ENCODE results near the gene RBM6. TPM values are rescaled to one million over a fixed set of nuclear protein-coding genes. Genes with fewer than 3 reads are reported as not detected.
A peak's percentile ranks its signal among the peaks of the same experiment; 100 is the strongest.
"Not testable (repeated sequence)": the region's sequence is repeated elsewhere in the genome, so short reads cannot be mapped to it uniquely, and the experiment has no call there.

RBM6 gene
- polyA plus RNA-seq, 3 donors, result 39.5 to 161 (median 54.7) TPM

DNA sequence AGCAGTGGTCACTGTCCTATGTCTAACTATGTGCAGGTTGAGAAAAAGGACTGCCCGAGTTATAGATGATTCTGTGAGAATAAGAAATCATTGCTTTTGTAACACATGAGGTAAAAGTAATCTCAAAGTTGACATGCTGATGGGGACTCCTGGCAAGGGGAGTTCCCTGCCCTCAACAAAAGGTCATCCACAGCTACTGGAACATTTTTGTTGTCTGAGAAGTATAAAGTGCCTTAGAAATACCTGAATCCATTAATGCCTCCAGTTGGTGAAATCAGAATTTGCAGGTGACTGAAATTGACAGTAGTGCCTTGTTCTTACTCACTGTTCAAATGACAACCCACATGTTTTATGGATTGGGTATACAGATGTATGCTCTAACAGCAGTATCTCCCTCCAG, 105.0 kb downstream of the RBM6 start:
- WGBS, 3 donors, result 87 to 100% (median 97%) methylated on average over 1 of the region's 1 CpG

DNA sequence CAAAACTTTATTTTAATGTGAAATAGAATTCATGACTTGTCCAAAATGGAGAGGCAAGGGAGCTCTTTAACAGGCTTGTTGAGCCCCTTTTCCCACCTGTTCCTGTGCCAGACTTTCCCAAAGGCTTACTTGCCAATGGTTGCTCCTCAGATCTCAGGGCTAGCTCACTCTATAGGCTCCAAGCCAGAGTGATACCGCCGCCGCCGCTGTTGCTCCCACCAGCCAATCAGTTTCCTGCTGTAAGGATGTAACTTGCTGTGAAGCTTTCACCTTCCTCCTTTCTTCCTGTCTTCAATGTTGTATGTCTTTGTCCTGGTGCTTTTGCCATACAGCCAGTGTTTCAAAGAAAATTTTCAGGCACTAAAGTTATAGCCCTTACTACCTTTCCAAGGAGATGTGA, 107.5 kb downstream of the RBM6 start:
- no peak overlapping the region for H3K27ac ChIP-seq (ENCODE audit: low read depth, low read length)
- 89 to 99% (median 98%) methylated on average over 4 of the region's 4 CpGs for WGBS, 3 donors

More for the DNA sequence above, 105.0 kb downstream of the RBM6 start:
- H3K27ac ChIP-seq (ENCODE audit: low read depth, low read length), result no peak overlapping the region

DNA sequence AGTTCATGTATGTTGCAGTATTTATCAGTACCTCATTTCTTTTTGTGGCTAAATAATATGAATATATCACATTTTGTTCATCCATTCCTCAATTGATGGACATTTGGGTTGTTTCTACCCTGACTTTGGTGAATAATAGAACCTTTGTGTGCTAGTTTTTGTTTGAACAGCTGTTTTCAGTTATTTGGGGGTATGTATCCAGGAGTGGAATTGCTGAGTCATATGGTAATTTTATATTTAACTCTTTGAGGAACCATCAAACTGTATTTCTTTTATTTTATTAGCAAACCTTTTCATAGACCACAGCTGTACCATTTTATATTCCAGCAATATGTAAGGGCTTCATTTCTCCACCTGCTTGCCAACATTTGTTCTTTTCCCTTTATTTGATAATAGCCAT, 110.4 kb downstream of the RBM6 start:
- H3K27ac ChIP-seq (ENCODE audit: low read depth, low read length), result no peak overlapping the region

DNA sequence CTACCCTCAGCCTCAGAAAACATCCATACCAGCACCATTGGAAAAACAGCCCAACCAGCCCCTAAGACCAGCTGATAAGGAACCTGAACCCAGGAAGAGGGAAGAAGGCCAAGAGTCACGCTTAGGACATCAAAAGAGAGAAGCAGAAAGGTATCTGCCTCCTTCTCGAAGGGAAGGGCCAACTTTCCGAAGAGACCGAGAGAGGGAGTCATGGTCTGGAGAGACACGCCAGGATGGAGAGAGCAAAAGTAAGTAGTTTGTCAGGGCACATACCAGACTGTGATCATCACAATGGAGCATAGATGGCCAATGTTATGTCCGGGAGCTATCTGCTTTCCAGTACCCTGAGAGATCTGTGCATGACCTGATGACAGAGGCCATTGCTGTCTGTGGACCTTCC, 117.8 kb downstream of the RBM6 start:
- WGBS, 3 donors, result 95 to 97% (median 97%) methylated on average over 6 of the region's 6 CpGs
- no peak overlapping the region for H3K27ac ChIP-seq (ENCODE audit: low read depth, low read length)

DNA sequence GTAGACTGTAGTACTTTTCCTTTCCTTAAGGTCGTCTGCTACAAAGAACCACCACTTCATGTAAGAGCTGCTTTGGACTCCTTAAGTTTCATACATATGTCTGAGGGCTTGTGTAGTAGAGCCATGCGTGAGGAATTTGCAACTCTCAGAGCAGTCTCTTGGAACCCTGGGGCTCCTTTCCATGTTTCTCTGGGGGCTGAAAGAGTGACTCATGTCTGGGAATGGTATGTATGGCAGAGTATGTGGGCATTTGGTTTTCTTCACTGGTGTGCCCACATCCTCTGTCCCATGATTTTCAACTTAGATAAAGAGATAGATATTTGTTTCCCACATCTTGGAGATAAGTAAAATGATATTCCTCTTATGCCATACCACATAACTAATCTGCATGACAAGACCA, 128.2 kb downstream of the RBM6 start:
- 87 to 95% (median 89%) methylated on average over 2 of the region's 2 CpGs for WGBS, 3 donors
- H3K27ac ChIP-seq (ENCODE audit: low read depth, low read length), result no peak overlapping the region

DNA sequence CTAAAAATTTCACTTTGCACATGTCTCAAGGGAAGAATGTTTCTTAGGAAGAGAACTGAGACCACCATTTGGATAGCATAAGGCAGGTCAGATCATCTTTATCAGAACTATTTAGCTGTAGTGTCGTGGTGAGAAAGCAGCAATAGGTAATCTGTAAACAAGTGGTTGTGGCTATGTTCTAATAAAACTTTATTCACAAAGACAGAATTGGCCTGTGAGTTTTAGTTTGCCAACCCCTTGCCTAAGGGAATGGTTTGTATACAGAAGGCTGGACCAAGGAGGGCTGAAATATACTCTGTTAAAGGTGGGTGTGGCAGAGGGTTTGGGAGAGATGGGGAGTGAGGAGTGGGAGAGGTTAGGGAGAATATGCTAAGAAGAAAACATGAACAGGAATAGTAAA, 138.1 kb downstream of the RBM6 start:
- 93 to 100% (median 100%) methylated on average over 1 of the region's 1 CpG for WGBS, 3 donors
- no peak overlapping the region for H3K27ac ChIP-seq (ENCODE audit: low read depth, low read length)

DNA sequence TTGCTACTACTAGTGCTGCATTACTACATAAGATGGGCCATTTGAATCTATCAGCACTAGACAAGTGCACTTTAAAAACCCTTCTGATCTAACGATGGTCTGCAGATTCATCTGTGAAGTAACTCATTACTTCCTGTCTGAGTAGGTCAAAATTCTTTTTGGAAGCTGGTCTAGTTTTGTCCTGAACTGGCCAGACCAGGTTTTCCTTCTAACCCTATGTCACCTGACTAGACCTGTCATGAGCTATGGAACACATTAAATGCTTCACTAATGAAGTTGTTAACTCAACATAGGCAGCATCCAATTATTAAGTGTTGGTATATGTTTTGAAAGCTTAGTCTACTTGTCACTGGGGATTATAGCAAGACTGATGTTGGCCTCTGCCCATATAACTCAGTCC, 138.7 kb downstream of the RBM6 start:
- H3K27ac ChIP-seq (ENCODE audit: low read depth, low read length), result no peak overlapping the region
- 20 to 48% (median 24%) methylated on average over 1 of the region's 1 CpG for WGBS, 3 donors

DNA sequence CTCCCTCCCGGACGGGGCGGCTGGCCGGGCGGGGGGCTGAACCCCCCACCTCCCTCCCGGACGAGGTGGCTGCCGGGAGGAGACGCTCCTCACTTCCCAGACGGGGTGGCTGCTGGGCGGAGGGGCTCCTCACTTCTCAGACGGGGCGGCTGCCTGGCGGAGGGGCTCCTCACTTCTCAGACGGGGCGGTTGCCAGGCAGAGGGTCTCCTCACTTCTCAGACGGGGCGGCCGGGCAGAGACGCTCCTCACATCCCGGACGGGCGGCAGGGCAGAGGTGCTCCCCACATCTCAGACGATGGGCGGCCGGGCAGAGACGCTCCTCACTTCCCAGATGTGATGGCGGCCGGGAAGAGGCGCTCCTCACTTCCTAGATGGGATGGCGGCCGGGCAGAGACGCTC, 145.0 kb downstream of the RBM6 start:
- WGBS, 3 donors, result 92 to 100% (median 96%) methylated on average over 3 to 18 of the region's 33 CpGs
- not testable (repeated sequence) for H3K27ac ChIP-seq (ENCODE audit: low read depth, low read length)

DNA sequence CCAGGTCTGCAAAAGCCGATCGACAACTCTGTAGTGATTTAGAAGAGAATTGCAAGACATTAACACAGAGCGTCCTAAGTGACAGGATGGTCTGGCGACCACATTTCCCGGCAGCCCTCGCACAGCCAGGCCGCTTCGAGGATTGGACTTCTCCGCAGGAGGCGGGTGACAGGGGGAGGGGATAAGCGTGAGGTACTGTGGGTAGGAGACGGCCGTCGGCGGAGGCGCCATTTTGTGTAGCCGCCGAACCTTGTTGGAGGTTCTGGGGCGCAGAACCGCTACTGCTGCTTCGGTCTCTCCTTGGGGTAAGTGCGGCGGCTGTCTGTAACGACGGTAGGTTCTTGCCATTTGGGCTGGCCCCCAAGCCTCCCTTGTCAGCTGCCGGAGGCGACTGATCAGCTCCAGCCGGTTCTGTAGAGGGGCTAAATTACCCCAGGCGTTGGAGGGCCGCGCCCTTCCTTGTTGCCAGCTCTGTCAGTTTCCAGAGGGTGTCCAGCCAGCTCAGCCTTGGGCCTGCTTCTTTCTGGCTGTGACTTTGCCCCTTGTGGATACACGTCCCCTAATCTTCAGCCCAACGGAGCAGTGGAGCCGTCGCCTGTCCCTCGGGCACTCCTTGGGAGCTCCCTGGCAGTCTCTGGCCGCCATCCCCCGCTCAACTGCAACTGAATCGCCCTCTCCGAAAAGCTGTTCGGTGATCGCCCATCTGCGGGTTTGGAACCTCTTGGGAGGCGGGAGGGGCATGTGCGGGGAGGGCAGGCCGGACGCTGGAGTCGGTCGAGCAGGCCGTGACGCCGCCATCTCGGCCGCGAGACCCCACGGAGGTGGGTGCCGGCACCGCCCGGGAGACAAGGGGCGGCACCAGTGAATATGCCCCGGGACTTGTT, 149.0 kb downstream of the RBM6 start, which contains the start of gene RBM5:
Gene RBM5 (plus strand): TSS at position 195 of the 884 bp plus-strand sequence. CDS start 1,516 bp downstream, outside the sequence.
- 0 to 1% (median 0%) methylated on average over 61 of the region's 61 CpGs for WGBS, 3 donors
- H3K27ac ChIP-seq (ENCODE audit: low read depth, low read length), result peak within 1 kb of the TSS; percentile 70

DNA sequence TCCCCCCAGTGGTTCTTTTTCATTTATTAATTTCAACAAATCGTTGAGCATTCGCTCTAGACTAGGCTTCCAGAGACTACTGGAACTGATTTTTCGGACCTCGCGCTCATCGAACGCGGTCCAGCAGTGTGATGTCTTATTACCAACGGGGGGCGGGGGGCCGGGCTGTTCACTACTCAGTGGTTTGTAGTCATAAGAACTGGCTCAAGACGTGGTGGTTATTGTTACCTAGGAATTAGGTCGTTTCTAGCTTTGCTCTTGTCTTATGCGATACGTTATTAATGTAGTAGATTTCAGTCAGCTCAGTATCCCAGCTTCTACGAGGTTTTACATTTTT, 149.6 kb downstream of the RBM6 start:
- 0 to 1% (median 1%) methylated on average over 16 of the region's 16 CpGs for WGBS, 3 donors
- peak overlapping the region; percentile 70 for H3K27ac ChIP-seq (ENCODE audit: low read depth, low read length)

DNA sequence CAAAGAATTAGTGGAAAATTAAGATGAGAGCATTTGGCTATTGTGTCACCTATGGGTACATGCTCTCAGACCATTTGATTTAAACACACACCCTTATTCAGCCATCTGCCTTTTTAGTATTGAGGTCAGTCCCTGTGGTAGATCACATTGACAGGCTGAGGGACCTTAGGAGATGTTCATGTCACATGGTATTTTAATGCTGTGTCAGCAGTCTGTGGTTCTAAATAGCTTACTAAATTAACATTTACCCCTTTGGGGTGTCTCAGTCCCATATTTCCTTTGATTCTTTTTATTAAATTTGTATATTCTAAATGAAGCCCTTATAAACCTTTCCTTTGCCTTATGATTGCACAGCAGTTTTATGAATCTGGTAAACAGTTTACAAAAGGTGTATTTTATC, 151.0 kb downstream of the RBM6 start:
- H3K27ac ChIP-seq (ENCODE audit: low read depth, low read length), result no peak overlapping the region

DNA sequence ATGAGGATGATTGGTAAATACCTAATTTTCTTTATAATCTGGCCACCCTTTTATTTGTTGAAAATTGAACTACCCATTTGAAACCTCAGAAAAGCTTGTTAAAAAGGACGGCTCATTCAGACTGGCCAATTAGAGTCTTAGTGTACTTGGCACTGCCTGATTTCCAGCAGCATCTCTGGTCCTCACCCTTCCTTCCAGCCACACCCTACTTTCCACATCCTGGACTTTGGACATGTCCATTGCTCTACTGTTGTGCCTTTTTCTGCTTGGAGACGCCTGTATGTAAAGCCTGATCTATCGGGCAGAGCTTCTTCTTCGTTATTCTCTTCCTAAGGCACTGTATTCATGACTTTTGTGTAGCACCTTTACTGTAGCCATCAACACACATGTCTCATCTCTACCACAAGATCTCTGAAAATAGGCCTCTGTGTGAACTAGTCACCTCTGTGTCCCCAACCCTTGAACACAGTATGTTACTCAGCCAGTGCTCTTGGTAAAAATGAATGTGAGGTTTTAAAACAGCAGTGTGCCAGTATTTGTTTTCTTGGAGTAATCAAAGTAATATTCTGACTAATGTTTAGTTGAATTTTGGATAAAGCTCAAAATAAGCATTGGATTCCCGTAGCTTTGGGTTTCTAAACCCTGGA, 155.5 kb downstream of the RBM6 start:
- 80 to 92% (median 88%) methylated on average over 5 of the region's 5 CpGs for WGBS, 3 donors
- H3K27ac ChIP-seq (ENCODE audit: low read depth, low read length), result no peak overlapping the region

DNA sequence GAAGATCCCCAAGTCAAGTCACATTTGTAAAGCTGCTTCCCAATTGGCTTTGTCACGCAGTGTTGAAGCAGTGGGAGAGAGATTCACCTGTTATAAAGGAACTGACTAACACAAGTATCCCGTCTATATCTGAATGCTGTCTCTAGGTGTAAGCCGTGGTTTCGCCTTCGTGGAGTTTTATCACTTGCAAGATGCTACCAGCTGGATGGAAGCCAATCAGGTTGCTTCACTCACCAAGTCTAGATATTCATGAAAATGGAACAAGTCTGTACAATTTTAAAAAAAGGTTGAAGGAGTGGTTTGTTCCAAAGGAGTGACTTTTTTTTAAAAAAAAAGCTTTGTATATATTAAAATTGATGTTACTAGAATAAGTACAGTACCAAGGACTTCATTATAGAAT, 160.4 kb downstream of the RBM6 start:
- no peak overlapping the region for H3K27ac ChIP-seq (ENCODE audit: low read depth, low read length)
- 81 to 87% (median 86%) methylated on average over 5 of the region's 5 CpGs for WGBS, 3 donors

DNA sequence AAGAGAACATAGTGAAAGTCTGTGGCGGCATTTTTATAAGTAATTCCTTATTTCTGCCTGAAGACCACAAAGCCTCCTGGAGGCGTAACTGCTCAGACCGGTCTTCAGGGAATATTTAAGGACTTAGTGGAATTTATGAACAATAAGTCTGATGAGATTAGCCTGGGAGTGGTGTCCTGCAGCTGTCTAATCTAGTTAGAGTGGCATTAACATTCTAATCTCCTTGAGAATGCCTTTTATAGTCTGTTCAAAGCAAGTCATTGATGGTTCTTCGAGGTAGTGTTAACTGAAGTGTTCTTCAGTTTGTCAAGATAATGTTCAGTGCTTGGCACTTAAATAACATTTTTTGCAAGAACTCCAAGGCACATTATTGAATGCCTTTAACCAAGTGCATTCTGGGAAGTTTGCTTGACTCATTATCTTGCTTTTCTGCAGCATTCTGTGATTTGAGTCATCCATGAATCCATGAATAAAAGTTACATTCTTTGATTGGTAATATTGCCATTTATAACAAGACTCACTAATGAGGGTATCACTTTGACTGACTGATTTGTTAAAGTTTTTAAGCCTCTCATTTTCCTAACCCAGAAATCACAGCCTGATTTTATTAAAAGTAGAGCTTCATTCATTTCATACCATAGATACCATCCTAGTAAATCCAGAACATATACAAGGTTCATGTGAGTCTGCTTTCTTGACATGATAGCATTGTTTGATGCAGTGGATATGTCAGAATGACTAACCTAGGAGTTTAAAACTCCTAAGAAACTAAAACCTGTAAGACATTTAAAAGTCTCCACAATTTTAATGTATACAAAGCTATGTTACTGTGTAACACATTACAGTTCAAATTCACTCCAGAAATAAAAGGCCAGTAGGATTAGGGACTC, 161.3 kb downstream of the RBM6 start:
- H3K27ac ChIP-seq (ENCODE audit: low read depth, low read length), result no peak overlapping the region
- WGBS, 3 donors, result 83 to 88% (median 85%) methylated on average over 4 of the region's 4 CpGs

DNA sequence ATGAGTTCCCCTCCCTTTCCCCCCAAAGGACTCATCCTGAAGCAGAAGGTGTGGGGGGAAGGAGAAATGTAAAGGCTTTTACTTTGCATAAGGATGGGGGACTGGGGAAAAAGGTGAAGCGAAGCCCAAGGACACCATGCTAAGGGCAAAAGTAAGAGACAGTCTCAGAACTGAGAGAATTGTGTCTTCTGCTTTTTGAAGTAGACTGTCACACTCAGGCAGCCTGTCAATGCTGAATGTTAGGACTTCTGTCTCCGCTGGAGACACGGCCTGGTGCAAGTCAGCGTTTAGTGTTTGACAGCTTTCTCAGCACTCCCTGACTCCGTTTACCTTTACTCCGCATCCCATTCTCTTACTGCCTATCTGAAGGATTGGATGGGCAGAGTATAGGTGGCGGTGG, 162.6 kb downstream of the RBM6 start:
- H3K27ac ChIP-seq (ENCODE audit: low read depth, low read length), result no peak overlapping the region
- WGBS, 3 donors, result 89 to 96% (median 95%) methylated on average over 7 of the region's 7 CpGs

DNA sequence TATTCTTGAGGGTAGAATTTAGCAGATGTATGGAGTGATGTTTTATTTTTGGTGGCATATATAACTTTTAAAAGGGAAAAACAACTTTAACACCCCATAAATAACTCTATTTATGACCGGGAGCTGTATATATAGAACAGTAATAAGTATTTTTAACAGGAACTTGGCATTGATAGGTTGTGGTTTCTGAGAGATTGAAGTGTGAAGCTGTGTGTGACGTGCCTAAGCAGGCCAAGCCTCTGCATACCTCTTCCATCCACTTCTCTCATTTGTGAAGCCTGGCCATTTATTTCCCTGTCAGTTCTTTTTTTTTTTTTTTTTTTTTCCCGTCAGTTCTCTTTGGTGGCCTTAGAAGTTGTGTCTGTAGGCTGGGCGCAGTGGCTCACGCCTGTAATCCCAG, 171.8 kb downstream of the RBM6 start:
- H3K27ac ChIP-seq (ENCODE audit: low read depth, low read length), result no peak overlapping the region
- WGBS, 3 donors, result 75 to 89% (median 87%) methylated on average over 5 of the region's 5 CpGs

DNA sequence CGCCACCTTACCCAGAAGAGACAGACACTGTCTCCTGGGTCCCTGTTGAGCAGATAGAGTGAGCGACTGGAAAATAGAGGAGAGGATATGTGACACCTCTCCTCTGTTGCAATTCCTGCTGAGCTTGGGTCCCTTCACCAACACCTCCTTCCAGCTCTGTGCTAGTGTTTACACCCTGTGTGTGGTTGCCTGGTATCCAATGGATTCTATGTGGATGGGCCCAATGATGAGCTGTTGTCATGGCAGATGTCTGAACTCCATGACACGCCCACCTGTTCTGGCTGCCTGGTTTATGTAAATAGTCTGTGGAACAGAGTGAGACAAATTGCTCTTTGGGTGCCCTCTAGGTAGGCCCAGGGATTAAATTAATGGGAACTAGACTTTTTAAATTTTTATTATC, 172.5 kb downstream of the RBM6 start:
- 87 to 98% (median 93%) methylated on average over 3 of the region's 3 CpGs for WGBS, 3 donors
- no peak overlapping the region for H3K27ac ChIP-seq (ENCODE audit: low read depth, low read length)

DNA sequence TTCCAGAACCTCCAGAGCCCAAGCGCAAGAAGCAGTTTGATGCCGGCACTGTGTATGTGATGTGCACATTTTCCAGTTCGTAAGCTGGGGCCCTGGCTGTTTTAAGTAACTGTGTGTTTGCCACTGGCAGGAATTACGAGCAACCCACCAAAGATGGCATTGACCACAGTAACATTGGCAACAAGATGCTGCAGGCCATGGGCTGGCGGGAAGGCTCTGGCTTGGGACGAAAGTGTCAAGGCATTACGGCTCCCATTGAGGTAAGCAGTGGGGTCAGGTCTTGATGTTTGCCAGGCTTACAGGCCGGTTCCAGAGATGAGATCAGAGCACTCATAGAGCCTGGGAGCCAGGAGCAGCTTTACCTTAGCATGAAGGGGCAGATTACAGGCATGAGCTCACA, 177.2 kb downstream of the RBM6 start:
- 91 to 92% (median 92%) methylated on average over 8 of the region's 8 CpGs for WGBS, 3 donors
- H3K27ac ChIP-seq (ENCODE audit: low read depth, low read length), result no peak overlapping the region

DNA sequence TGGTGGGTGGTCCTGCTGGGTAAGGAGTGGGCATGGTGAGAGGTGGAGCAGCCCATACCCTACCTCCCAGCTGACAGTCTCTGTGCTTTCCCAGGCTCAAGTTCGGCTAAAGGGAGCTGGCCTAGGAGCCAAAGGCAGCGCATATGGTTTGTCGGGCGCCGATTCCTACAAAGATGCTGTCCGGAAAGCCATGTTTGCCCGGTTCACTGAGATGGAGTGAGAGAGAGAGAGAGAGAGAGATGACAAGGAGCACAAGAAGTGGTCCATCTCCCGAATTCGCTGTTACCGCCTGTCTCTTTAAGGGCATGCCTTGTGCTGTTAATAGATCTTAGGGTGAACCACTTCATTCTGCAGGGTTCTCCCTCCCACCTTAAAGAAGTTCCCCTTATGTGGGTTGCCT, 178.3 kb downstream of the RBM6 start:
- H3K27ac ChIP-seq (ENCODE audit: low read depth, low read length), result no peak overlapping the region
- WGBS, 3 donors, result 86 to 89% (median 89%) methylated on average over 10 of the region's 10 CpGs
